ENCODE measurements around the gene BTN3A1. TPM values are rescaled to one million over a fixed set of nuclear protein-coding genes. Genes with fewer than 3 reads are reported as not detected.

Gene BTN3A1
- total and polyA plus RNA-seq, 2 of the 13 experiments (the other 11 are each of a cell fraction or from before 2014, with no cell fraction given) = 13.3 to 14.0 TPM

DNA sequence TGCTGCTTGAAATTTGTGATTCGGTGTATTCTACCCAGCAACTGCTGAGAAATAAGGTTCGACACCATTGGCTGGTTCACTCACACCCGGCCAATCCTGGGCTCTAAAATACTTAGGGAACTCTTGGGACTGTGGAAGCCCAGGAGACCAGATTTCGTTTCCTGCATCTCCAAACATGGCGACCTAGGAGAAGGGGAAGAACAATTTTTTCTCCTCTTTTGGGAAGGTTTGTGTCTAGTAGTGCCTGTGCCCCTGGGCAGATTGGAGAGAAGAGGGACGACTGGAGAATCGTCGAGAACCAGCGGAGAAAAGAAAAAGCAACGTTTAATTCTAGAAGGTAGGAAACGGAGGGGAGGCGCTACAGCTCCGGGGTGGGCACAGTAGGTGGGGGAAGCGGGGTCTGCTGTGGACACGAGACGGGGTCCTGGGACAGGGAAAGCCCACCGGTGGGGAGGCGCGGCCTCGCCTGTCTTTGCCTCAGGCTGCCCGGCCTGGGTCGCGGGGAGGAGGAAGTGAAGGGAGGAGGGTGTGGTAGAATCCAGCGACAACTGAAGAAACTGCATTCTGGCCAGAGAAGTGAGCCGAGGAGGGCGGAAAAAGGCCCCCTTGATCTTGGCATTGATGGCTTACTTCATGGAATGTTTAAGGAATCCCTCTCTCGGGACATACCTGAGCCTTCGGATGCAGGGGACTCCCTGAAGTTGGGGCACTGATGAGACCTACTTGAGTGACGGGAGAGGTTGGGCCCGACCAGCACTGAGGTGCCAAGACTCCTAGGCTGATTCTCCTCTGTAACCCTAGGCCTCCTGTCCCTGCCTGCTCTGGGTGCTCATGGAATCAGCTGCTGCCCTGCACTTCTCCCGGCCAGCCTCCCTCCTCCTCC lies 56.0 kb downstream of the BTN3A1 start, which contains the start of gene BTN2A1 (continued):
- TF ChIP-seq MATR3 (CRISPR knock-in tag; IDR thresholded peaks at IDR 0.05) (no peak), PATZ1 (CRISPR knock-in tag; IDR thresholded peaks at IDR 0.05) (no peak), IRF2 (CRISPR knock-in tag; IDR thresholded peaks at IDR 0.05) (no peak), BRCA1 (CRISPR knock-in tag; IDR thresholded peaks at IDR 0.05) (no peak), RAD51 (IDR thresholded peaks at IDR 0.05; ENCODE audit: borderline replicate concordance) (no peak), ZBTB7A (CRISPR knock-in tag; IDR thresholded peaks at IDR 0.05) (no peak), JDP2 (CRISPR knock-in tag; IDR thresholded peaks at IDR 0.05; ENCODE audit: borderline replicate concordance) (no peak), HMG20A (CRISPR knock-in tag; IDR thresholded peaks at IDR 0.05; ENCODE audit: borderline replicate concordance) (no peak), ATF6 (CRISPR knock-in tag; conservative IDR thresholded peaks at IDR 0.05) (no peak), ZMAT3 (CRISPR knock-in tag; conservative IDR thresholded peaks at IDR 0.05) (0 out of 2 replicates have a peak, but pooled peaks have one; percentile 17)
- TF ChIP-seq, protein P1, sequence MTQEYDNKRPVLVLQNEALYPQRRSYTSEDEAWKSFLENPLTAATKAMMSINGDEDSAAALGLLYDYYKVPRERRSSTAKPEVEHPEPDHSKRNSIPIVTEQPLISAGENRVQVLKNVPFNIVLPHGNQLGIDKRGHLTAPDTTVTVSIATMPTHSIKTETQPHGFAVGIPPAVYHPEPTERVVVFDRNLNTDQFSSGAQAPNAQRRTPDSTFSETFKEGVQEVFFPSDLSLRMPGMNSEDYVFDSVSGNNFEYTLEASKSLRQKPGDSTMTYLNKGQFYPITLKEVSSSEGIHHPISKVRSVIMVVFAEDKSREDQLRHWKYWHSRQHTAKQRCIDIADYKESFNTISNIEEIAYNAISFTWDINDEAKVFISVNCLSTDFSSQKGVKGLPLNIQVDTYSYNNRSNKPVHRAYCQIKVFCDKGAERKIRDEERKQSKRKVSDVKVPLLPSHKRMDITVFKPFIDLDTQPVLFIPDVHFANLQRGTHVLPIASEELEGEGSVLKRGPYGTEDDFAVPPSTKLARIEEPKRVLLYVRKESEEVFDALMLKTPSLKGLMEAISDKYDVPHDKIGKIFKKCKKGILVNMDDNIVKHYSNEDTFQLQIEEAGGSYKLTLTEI (CRISPR knock-in tag; conservative IDR thresholded peaks at IDR 0.05) = no peak
- TF ChIP-seq, protein P2, sequence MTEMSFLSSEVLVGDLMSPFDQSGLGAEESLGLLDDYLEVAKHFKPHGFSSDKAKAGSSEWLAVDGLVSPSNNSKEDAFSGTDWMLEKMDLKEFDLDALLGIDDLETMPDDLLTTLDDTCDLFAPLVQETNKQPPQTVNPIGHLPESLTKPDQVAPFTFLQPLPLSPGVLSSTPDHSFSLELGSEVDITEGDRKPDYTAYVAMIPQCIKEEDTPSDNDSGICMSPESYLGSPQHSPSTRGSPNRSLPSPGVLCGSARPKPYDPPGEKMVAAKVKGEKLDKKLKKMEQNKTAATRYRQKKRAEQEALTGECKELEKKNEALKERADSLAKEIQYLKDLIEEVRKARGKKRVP (CRISPR knock-in tag; IDR thresholded peaks at IDR 0.05) = 0 out of 4 replicates have a peak, but pooled peaks of 1 of the 2 experiments have one; percentile 27
- TF ChIP-seq, protein P3, sequence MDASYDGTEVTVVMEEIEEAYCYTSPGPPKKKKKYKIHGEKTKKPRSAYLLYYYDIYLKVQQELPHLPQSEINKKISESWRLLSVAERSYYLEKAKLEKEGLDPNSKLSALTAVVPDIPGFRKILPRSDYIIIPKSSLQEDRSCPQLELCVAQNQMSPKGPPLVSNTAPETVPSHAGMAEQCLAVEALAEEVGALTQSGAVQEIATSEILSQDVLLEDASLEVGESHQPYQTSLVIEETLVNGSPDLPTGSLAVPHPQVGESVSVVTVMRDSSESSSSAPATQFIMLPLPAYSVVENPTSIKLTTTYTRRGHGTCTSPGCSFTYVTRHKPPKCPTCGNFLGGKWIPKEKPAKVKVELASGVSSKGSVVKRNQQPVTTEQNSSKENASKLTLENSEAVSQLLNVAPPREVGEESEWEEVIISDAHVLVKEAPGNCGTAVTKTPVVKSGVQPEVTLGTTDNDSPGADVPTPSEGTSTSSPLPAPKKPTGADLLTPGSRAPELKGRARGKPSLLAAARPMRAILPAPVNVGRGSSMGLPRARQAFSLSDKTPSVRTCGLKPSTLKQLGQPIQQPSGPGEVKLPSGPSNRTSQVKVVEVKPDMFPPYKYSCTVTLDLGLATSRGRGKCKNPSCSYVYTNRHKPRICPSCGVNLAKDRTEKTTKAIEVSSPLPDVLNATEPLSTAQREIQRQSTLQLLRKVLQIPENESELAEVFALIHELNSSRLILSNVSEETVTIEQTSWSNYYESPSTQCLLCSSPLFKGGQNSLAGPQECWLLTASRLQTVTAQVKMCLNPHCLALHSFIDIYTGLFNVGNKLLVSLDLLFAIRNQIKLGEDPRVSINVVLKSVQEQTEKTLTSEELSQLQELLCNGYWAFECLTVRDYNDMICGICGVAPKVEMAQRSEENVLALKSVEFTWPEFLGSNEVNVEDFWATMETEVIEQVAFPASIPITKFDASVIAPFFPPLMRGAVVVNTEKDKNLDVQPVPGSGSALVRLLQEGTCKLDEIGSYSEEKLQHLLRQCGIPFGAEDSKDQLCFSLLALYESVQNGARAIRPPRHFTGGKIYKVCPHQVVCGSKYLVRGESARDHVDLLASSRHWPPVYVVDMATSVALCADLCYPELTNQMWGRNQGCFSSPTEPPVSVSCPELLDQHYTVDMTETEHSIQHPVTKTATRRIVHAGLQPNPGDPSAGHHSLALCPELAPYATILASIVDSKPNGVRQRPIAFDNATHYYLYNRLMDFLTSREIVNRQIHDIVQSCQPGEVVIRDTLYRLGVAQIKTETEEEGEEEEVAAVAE (CRISPR knock-in tag; IDR thresholded peaks at IDR 0.05; ENCODE audit: borderline replicate concordance) = no peak
